Panc1 (cell line): Measurements from ENCODE around the gene PTP4A2. TPM values are rescaled to one million over a fixed set of nuclear protein-coding genes. Genes with fewer than 3 reads are reported as not detected.

Source experiments
- ATAC-seq: fragments of 200-7000 bp; cut with Tn5 transposase; 2 replicates; pipeline ENCODE4 v1.9.1; 2020; ENCODE audit warnings: mild to moderate bottlenecking, moderate library complexity
- BruUV-seq: library from RNA; stranded (reverse); fragments of 400-500 nt; replicated peaks from 2 replicates; lab custom pipeline; 2021; lab: Mats Ljungman, UMichigan
- CTCF ChIA-PET: fragments of 300-600 bp; sonication (Branson Sonifier 250); formaldehyde crosslinking; loops from one replicate; lab custom pipeline; 2022; ENCODE audit warnings: antibody characterized with exemption; lab: Charles Lee
- POLR2A ChIA-PET: fragments of 300-600 bp; sonication (Branson Sonifier 250); formaldehyde crosslinking; loops from one replicate; lab custom pipeline; 2022; ENCODE audit warnings: antibody characterized with exemption; lab: Charles Lee
- DNase-seq: peaks from one replicate; pipeline ENCODE4 v3.0.0-alpha.2; 2010; ENCODE audit warnings: low read depth, low spot score
- H3K27ac ChIP-seq: 2 replicates; pipeline ENCODE4 v1.5.1; 2011; ENCODE audit warnings: mild to moderate bottlenecking, low read length, inconsistent platforms
- H3K27me3 ChIP-seq: fragments of 200-500 bp; sonication (Bioruptor generic); 2 replicates; pipeline ENCODE4 v1.6.0; 2014; ENCODE audit warnings: low read length, inconsistent platforms; ENCODE audit not compliant: control insufficient read depth, insufficient read depth
- H3K36me3 ChIP-seq: fragments of 200-500 bp; sonication (Bioruptor generic); 2 replicates; pipeline ENCODE4 v1.5.1; 2014; ENCODE audit warnings: inconsistent platforms, mild to moderate bottlenecking, low read length, moderate library complexity; ENCODE audit not compliant: control insufficient read depth, insufficient read depth
- H3K4me1 ChIP-seq: 2 replicates; pipeline ENCODE4 v1.5.1; 2011; ENCODE audit warnings: inconsistent platforms, mild to moderate bottlenecking, low read length, moderate library complexity; ENCODE audit not compliant: control insufficient read depth, insufficient read depth
- H3K4me3 ChIP-seq, 2 experiments: 2 replicates each; pipeline ENCODE4 v1.5.1; 2011 to 2012; ENCODE audit warnings: low read depth in 2 of 2, low read length in 2 of 2, mild to moderate bottlenecking in 2 of 2, inconsistent platforms in 1 of 2, moderate library complexity in 1 of 2
- H3K9me3 ChIP-seq: fragments of 200-500 bp; sonication (Bioruptor generic); 2 replicates; pipeline ENCODE4 v1.5.1; 2014; ENCODE audit warnings: low read depth, mild to moderate bottlenecking, inconsistent platforms, low read length, moderate library complexity; ENCODE audit not compliant: control insufficient read depth, insufficient read depth
- CTCF ChIP-seq: fragments of 450-650 bp; IDR thresholded peaks from 2 replicates; pipeline ENCODE4 v1.5.1; 2017; ENCODE audit warnings: mild to moderate bottlenecking
- POLR2AphosphoS5 ChIP-seq: IDR thresholded peaks from 2 replicates; pipeline ENCODE4 v1.6.1; 2012; ENCODE audit warnings: mild to moderate bottlenecking, low read depth, low read length, moderate library complexity
- REST ChIP-seq, 2 experiments: IDR thresholded peaks; 2 replicates each; pipeline ENCODE4 v1.6.1; 2011 to 2012; ENCODE audit warnings: low read depth in 2 of 2, control low read depth in 1 of 2, low read length in 1 of 2, mild to moderate bottlenecking in 1 of 2, moderate library complexity in 1 of 2; ENCODE audit not compliant: insufficient read depth in 1 of 2
- SIN3A ChIP-seq: IDR thresholded peaks from 2 replicates; pipeline ENCODE4 v1.6.1; 2012; ENCODE audit warnings: low read depth, mild to moderate bottlenecking, low read length, moderate library complexity, borderline replicate concordance; ENCODE audit not compliant: insufficient read depth
- TCF7L2 ChIP-seq: IDR thresholded peaks from 2 replicates; pipeline ENCODE4 v1.6.1; 2011; ENCODE audit warnings: mild to moderate bottlenecking, low read depth, low read length, inconsistent platforms
- in situ Hi-C: cut with HindIII; loops from 2 replicates; pipeline ENCODE4 v1.10.0; 2016; ENCODE audit warnings: low sequenced_read_pairs, low pct_unique_long_range_greater_than_20kb
- intact Hi-C: fragments of 100-400 bp; cut with micrococcal nuclease; formaldehyde crosslinking; loops from one replicate; pipeline ENCODE4 v1.10.0; 2022; ENCODE audit not compliant: unreplicated experiment
- total RNA-seq: library from RNA; stranded (reverse); gene quantifications from one replicate; pipeline ENCODE4 v1.2.1, GENCODE V29; 2021; ENCODE audit not compliant: unreplicated experiment

Gene PTP4A2
- total RNA-seq, 1 experiment from 2014 or later = 559 TPM

GRCh38 chr1:31862071-31862470 is 76.1 kb downstream of the PTP4A2 start:
- intact Hi-C loops (no loop called here), in situ Hi-C loops (no loop called here)
- Histone ChIP-seq H3K27ac (no peak overlapping the region), H3K9me3 (no peaks in the 10 kb centered on the region), H3K27me3 (no peaks in the 10 kb centered on the region), H3K4me1 (no peaks in the 10 kb centered on the region), H3K4me3 (no peak overlapping the region), H3K36me3 (no peaks in the 10 kb centered on the region)
- TF ChIP-seq SIN3A = no peak
- no peak for TF ChIP-seq CTCF
- no peak for TF ChIP-seq TCF7L2
- no peak for TF ChIP-seq POLR2AphosphoS5
- no peak for TF ChIP-seq REST (IDR thresholded peaks at IDR 0.05; ENCODE audit: insufficient read depth in 1 of 2, low read depth in 2 of 2, low read length in 1 of 2)
- no TSS peak for BruUV-seq
- ChIA-PET POLR2A (interaction anchor here (0.6 kb wide), 1 partner anchor 205 kb away, joined by 3 read pairs; no protein-coding TSS in a partner anchor), CTCF (no interaction called here)
- no peak for DNase-seq
- ATAC-seq = no peak

GRCh38 chr1:31861346-31861745 is 76.8 kb downstream of the PTP4A2 start:
- CTCF ChIA-PET = interaction anchor here (0.6 kb wide), 1 partner anchor 144 kb away, joined by 9 read pairs; no protein-coding TSS in a partner anchor
- H3K36me3 ChIP-seq = no peaks in the 10 kb centered on the region

More at GRCh38 chr1:31861346-31861745, 76.8 kb downstream of the PTP4A2 start:
- BruUV-seq = no TSS peak
- TF ChIP-seq TCF7L2 = no peak
- no peak for TF ChIP-seq SIN3A
- TF ChIP-seq CTCF = no peak
- TF ChIP-seq POLR2AphosphoS5 = no peak
- TF ChIP-seq REST (IDR thresholded peaks at IDR 0.05; ENCODE audit: insufficient read depth in 1 of 2, low read depth in 2 of 2, low read length in 1 of 2) = no peak
- Histone ChIP-seq H3K4me3 (no peak overlapping the region), H3K27me3 (no peaks in the 10 kb centered on the region), H3K4me1 (no peaks in the 10 kb centered on the region), H3K27ac (no peak overlapping the region), H3K9me3 (no peaks in the 10 kb centered on the region)
- no peak for ATAC-seq
- DNase-seq = no peak
- intact Hi-C loops (no loop called here), in situ Hi-C loops (no loop called here)
- POLR2A ChIA-PET = no interaction called here
